Measurements from ENCODE around the gene OPTC.
A peak's percentile ranks its signal among the peaks of the same experiment; 100 is the strongest.

Gene OPTC

DNA sequence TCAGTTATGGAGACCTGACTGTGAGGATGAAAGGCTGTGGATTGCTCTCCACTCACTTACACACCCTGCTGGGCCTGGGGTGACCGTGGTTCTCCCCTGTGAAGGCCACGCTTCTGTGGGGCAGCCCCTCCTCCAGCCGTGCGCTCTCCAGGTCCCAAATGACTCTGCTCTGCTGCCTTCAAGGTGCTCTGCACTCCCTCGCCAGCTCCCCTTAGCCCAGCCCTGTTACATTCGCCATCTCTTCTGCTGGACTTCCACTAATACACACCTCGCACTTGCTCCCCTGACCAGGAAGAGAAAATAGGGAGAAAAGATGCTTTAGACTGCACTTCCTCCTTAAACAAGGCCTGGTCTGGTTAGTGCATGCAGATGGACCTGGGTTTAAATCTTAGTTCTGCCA, 24.6 kb downstream of the OPTC start:
- DNase-seq = no peak

DNA sequence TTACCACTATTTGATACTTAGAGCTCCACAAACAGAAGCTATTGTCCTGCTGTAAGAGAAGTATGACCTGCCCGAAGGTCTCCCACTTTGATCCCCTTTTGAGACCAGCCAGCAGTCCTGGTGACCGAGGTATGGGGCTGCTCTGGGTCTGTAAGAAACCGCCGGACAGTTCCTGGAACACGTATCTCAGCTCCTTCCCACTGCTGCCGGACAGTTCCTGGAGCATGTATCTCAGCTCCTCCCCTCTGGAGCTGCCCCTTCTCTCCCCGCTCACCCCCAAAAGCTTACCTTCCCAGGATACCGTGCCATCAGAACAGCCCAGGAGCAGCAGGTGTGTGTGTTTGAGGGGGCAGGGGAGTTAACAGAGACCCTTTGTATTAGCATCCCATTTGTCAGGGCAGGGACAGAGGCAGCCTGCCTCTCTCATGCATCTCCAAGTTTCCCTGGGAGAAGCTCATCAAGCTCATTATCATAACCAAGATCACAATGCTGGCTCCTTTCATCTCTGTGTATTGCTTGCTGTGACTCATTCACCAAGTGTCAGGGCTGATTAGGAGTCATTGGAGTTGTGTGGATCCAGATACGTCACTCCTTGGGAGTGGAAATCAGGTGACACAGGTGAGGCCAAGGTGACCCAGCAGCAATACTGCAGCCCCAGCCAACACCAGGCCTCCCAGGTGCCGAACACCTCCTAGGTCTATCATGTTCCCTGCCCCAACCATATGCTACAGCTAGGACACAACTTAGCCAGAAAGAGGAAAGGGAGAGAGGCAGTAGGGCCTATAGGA, 25.3 kb downstream of the OPTC start:
- no peak for DNase-seq

DNA sequence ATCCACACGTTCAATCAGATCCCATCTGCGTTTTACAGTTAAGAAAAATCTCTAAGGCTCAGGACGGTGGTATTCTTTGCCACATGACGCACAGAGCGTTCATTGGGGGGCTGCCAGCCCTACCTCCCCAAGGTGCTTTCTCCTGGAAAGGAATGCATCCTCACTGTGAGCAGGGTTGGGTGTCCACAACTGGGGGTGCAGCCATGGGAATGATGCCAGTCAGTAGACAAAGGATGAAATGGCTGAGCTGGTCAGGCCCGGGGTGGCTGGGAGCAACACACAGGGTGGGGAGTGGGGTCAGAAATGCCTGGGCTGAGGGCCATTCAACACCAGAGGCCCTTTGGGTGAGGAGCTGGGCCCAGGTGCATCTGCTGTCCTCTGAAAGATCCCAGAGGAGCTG, 25.9 kb downstream of the OPTC start:
- DNase-seq = no peak

DNA sequence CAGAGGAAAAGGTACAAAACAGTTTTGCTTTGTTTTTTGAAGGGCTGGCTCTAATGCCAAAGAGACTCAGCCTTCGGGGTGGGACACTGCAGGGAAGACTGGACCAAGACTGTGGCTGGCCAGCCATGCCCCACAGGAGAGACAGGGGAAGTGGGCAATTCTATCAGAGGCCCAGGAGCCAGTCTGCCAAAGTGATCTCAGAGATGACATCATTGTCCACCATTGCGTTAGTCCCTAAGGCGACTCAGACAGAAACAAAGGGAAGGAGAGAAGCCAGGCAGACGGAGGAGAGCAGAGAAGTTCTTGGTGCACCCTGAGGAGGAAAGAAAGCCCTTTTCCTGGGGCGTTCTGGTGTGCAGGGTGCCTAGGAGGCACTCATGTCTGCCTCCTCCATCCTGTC, 26.4 kb downstream of the OPTC start:
- DNase-seq = no peak

DNA sequence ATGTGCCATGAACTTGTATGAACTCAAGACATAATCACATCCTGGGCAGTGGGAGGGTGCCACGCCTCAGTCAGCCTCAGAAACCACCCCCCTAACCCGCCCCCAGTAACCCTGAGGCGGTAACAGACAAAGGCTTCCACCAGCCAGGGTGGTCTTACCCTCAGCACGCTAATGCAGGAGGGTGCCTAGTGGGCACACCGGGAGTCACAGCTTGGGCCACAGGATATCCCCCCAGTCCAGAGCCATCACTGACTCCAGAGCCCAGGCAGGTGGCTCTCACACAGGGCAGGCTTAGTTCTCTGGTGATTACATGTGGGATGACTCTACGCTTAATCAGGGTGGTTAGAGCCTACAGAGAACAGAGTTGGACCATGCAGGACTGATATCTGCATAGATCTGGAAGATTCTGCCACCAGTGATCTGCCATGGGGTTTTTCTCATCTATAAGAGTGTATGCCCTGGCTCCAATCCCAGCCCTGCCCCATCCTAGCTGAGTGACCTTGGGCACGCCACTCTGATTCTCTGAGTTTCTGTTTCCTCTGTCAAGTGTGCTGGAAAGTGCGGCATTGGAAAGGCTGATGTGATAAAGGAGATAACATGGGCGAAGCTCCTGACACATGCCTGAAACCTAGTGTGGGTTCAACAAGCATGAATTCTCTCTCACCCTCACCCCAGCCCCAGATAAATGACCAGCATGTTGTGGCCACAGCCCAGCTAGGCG, 27.3 kb downstream of the OPTC start:
- no peak for DNase-seq

DNA sequence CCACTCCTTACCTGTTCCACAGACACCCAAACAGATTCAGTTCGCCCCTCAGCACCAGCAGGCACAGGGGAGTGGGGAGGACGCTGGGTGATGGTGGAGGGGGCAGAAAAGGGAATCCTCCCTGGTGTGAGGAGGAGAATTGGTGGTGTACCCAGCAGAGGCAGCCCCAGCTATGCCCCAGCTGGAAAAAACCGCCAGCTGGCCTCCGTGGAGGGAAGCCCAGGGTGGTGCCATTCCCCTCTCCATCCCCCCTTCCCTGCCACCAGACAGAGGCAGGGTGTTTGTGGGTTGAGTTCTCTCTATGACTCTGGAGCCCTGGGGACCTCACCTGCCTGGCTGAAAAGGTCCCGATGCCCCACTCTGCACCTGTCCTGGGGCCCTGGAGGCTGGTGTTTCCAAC, 27.9 kb downstream of the OPTC start:
- DNase-seq = no peak

DNA sequence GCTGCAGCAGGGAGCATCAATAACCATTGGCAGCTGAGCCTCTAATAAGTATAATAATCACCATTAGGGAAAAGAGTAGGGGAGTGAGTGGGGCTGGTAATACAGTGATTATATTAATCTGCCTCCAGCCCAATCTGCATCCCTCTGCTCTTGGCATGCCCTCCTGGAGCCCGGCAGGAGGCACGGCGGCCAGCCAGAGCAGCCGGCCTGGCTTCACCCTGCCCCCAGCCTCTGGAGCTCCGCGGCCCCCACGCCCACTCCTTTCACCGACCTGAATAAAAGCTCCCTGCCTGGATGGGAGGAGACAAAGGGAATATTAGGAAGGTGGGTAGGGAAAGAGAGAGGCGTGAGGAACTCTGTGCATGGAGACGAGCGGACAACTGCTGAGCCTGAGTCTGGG, 28.3 kb downstream of the OPTC start:
- no peak for DNase-seq

DNA sequence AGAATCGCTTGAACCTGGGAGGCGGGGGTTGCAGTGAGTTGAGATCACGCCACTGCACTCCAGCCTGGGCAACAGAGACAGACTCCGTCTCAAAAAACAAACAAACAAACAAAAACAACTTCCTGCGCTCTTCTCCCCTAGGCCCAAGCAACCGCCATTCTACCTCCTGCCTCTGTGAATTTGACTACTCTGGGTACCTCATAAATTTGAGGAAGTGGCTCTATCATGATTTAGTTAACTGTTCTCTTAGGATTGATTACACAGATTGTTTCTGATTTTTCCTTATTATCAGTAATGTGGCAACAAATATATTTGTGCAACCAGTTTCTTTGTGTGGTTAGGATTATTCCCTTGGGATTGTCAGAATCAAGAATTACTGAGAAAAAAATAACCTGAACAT, 29.7 kb downstream of the OPTC start:
- no peak for DNase-seq

DNA sequence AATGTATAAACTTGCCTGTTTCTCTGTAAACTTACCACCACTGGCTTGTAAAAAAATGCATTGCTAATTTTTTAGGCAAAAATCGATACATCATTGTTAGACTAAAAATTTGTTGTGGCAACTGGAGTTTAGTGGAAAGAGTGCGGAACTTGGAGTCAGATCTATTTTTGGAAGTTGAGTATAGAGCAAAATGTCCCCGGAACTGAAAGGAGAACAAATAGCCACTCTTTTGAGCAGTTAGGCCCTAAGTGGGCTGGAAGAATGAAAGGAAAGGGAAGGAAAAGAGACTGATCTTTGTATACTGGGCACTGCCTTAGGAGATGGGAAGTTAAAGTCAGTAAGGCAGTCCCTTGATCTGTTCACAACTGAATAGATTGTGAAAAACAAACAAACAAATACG, 30.2 kb downstream of the OPTC start:
- no peak for DNase-seq

DNA sequence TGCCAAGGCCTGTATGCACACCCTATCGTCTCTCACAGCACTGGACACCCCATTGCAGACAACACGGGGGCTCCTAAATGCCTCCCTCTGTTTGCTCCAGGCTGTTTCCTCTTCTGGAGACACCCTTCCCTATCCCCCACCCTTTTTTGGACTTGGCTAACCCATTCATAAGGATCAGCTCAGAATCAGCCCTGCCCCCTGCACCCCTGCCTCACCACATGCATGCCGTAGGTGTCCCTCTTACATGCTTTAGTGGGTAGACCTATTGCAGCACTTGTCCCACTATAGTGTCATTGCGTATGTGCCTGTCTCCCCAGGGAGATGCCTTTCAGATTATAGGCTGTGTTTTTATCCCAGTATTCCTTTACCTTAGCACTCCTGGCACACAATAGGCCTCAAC, 30.9 kb downstream of the OPTC start:
- DNase-seq = no peak

DNA sequence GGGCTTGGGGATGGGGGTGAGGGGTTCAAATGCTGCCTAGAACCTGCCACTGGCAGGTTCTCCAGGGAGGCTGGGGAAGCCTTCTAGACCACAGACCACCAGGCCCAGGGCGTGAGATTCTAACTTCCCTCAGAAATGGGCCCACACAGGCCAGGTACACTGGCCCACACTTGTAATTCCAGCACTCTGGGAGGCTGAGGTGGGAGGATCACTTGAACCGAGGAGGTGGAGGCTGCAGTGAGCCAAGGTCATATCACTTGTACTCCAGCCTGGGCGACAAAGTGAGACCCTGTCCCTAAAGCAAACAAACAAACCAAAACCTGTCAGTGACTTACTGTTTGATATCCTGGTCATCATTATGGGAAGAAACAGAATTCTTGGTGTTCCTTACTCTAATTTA, 31.7 kb downstream of the OPTC start:
- DNase-seq = no peak

DNA sequence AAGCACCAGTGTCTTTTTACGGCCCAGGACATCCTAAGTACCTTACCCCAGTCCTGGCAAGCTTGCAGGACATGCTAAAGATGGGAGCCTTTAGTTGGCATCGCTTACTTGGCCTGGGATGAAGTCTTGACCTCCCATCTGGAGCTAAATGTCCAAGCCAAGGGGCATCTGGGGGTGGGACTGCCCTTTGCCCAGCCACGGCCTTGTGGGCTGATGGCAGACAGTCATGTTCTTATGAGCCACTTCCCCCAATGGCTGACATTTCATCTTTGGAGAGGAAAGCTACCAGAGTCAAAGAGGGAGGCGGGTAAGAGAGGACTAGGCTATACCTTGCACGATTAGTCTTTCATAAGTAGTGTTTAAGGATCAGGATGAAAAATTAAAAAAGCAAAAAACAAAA, 32.2 kb downstream of the OPTC start:
- DNase-seq = no peak

DNA sequence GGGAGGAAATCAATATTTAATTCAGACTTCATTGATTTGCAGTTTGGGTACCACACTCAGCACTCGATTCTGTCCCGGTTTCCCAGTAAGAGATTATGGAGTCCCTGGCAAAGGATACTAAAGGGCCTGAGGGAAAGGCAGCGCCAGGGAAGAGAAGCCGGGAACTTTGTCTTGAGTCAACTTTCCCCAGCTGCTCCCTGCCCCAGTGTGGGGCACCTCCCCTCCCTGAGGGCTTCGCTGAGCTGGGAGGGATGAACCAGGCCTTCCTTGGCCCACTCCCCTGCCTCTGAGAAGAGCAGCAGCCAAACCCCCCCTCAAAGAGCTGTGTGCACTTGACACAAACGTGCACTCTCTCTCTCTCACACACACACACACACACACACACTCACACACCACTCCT, 32.6 kb downstream of the OPTC start:
- DNase-seq = no peak

DNA sequence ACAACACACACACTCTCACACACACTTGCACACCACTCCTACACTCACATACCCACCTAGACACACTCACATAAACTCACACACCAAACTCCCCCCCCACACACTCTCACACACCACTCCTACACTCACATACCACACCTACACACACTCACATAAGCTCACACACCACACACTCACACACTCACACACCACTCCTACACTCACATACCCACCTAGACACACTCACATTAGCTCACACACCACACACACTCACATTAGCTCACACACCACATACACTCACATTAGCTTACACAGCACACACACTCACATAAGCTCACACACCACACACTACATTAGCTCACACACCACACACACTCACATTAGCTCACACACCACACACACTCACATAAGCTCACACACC, 33.1 kb downstream of the OPTC start:
- no peak for DNase-seq

DNA sequence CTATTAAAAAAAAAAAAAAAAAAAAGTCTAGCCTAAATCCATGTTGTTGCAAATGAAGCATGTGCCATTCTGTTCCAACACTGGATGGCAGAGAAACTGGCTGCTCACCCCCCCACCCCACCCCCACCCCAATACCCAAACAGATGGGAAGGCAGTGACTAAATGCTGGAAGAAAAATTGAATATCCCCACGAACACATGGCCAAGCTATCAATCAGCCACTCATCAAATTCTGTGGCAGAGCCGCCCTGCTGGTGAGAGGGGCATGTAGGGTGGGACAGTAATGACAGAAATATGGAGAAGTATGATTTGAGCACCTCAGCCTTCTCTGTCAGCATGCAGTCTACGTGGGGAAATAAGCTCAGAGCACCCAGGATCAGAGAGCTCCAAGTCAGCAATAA, 34.1 kb downstream of the OPTC start:
- no peak for DNase-seq

DNA sequence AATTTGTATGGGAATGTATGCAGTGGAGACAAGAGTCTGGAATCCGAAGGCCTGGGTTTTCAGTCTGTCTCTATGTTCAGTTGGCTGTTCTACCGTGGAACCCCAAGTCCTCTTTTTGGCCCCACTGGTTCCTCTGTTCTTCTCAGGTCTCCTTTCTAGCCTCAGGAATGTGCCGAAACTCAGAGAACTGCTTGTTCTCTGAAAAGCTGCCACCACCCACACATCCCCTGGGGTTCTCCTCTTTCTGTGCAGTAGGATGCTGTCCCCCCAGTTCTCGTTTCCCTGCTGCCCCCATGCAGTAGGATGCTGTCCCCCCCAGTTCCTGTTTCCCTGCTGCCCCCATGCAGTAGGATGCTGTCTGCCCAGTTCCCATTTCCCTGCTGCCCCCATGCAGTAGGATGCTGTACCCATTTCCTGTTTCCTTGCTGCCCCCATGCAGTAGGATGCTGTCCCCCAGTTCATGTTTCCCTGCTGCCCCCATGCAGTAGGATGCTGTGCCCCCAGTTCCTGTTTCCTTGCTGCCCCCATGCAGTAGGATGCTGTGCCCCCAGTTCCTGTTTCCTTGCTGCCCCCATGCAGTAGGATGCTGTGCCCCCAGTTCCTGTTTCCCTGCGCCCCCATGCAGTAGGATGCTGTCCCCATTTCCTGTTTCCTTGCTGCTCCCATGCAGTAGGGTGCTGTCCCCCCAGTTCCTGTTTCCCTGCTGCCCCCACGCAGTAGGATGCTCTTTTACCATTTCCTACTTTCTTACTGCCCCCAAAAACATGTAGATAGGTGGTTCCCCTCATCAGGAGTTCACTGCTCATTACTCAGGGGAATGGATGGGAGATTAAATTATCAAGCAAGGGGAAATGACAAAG, 35.3 kb downstream of the OPTC start:
- no peak for DNase-seq

DNA sequence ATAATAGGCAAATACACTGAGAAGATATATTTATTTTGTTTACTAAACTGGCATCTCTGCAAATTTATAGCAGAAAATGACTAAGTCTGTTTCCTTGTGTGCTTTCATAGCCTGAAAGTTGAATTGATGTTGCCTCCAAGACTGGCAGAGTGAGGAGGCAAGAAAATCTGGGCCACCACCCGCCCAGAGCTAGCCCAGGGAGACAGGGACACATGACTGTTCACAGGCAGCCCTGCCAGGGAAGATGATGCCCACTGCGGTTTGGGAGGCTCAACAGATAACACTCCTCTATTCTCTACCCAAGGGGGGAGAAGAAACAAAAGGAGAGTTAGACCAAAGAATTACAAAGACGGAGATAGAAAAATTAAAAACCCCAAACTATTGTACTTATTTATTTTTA, 37.1 kb downstream of the OPTC start:
- DNase-seq = no peak

DNA sequence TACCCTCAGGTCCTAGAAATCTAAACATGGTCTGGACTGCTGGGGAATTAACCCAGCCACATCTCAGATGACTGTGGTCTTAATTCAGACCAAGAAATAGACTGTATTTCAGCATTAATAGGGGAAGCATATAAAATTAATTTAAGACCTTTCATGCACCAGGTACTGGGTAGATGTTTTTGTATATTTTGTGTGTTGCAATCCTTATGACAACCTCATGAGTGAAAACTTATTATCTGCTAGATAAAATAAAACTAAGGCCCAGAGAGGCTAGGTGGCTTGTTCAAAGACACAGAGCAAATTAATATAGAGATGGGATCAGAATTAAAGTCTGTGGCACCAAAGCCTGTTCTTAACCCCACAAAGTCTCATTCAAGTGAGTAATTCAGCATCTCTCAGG, 40.1 kb downstream of the OPTC start:
- no peak for DNase-seq

DNA sequence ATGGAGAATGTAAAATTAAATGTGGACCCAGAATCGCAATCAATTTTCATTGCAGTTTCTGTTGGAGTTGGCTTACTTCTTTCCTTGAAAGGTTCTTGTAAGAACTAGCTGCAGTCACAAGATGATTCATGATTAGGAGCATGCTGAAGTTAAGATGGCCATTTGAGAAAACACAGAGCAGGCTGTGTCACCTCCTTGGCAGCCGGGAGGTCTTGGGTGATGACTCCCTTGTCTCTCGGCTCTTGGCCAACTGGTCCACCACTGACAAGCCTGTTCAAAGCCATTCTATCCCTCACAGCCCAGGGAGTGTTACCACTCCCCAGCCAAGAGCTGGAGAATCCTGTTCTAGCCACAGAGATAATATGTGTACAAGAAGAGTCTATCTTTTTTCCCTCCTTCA, 40.6 kb downstream of the OPTC start:
- DNase-seq = no peak

DNA sequence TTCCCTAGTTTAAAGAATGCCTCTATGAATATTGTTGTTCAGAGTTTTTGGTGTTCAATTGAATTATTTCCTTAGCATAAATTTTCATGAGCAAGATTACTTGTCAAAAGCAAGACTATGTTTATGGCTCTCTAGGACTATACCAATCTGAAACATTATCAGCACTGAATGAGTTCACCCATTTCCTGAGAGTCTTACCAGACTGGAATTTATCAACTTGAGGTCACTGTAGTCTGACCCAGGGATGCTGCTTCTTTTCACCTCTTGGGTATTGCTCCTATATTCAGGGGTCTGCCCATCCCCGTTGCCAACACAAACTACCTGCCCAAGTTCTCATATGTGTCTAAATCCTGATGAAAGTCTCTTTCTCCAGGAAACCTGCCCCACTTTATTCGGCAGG, 42.6 kb downstream of the OPTC start:
- DNase-seq = no peak

DNA sequence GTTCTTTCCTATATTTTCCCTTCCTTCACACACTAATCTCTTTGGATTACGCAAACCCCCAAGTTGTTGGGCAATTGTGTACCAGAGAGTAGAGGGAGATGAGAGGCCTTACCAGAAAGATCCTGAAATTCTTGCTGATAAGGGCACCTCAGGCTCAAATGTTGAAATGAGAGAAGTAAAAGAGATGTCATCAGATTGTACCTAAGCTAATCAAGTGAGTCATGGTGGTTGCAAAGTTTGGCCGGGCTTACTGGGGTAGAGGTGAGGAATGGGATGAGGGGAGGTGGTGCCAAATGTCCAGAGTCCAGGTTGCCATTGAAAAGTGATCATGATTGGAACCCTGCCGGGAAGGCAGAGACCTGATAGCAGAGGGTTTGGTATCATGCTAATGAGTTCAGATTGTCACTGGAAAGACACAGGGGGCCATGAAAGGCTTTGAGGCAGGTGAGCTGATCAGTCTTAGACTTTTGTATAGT, 43.1 kb downstream of the OPTC start:
- no peak for DNase-seq

DNA sequence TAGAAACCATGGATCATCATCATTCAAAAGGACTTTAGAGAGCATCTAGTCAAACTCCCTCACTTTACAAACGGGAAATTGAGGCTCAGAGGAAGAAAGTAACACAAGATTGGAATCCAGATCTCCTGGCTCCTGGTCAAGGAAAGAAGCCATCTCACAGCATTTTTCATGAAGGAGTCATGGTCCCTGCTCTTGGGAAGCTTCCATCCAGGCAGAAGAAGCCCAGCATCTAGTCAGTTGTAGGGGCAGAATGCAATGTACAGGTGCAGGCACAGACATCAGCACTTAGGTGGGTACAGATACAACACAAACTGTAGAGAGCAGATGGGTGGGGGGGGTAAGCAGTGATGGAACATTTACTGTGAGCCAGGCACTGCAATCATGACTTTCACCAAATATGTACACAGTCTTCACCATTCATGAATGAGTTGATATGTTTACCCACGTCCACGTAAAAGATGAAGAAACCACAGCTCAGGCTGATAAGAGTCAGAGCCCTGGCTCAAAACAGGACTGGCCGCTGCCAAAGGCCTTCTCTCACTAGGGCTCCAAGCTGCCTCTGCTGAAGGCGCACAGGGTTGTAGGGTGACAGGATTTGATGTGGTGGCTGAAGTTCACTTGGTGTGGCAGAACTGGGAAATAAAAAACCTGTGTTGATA, 44.0 kb downstream of the OPTC start:
- peak; percentile 21 for DNase-seq

DNA sequence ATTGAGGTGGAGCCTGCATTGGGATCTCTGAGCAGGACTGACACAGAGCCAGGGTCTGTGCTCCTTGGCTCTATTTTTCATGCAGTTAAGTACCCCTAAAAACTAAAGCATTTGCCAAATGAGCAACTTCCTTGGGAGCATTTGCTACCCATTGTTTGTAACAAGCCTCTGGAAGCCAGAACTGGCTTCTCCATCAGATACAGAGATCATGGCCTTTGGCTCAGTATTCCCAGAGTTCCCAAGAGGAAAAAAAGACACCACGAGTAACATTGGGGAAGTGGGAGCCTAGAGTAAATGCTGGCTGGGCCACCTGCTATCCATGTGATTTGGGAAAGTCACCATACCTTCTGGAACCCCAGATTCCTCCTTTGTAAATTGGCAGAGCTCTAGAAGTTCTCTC, 44.8 kb downstream of the OPTC start:
- no peak for DNase-seq
